ENCODE measurements around the gene NRG2.

- TF ChIP-seq POLR2A (IDR thresholded peaks at IDR 0.05; ENCODE audit: low read depth, low read length) (no peak), CTCF (conservative IDR thresholded peaks at IDR 0.05; ENCODE audit: low read depth, low read length) (no peak), CEBPB (IDR thresholded peaks at IDR 0.05; ENCODE audit: low read depth, low read length) (no peak), RAD21 (IDR thresholded peaks at IDR 0.05; ENCODE audit: low read length) (no peak), RFX5 (IDR thresholded peaks at IDR 0.05; ENCODE audit: low read depth, low read length) (no peak), SMC3 (IDR thresholded peaks at IDR 0.05; ENCODE audit: low read depth, low read length) (no peak), BHLHE40 (IDR thresholded peaks at IDR 0.05; ENCODE audit: low read depth, low read length) (no peak), FOS (IDR thresholded peaks at IDR 0.05; ENCODE audit: low read depth, low read length) (no peak), MAFK (IDR thresholded peaks at IDR 0.05; ENCODE audit: low read depth, low read length) (no peak), CHD1 (IDR thresholded peaks at IDR 0.05; ENCODE audit: low read depth, low read length) (no peak), NFE2L2 (IDR thresholded peaks at IDR 0.05; ENCODE audit: low read depth, low read length) (no peak)
- TF ChIP-seq, protein P1, sequence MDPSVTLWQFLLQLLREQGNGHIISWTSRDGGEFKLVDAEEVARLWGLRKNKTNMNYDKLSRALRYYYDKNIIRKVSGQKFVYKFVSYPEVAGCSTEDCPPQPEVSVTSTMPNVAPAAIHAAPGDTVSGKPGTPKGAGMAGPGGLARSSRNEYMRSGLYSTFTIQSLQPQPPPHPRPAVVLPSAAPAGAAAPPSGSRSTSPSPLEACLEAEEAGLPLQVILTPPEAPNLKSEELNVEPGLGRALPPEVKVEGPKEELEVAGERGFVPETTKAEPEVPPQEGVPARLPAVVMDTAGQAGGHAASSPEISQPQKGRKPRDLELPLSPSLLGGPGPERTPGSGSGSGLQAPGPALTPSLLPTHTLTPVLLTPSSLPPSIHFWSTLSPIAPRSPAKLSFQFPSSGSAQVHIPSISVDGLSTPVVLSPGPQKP (IDR thresholded peaks at IDR 0.05; ENCODE audit: borderline replicate concordance, low read depth, low read length): no peak
- TF ChIP-seq, protein P2, sequence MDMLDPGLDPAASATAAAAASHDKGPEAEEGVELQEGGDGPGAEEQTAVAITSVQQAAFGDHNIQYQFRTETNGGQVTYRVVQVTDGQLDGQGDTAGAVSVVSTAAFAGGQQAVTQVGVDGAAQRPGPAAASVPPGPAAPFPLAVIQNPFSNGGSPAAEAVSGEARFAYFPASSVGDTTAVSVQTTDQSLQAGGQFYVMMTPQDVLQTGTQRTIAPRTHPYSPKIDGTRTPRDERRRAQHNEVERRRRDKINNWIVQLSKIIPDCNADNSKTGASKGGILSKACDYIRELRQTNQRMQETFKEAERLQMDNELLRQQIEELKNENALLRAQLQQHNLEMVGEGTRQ (IDR thresholded peaks at IDR 0.05; ENCODE audit: low read depth, low read length): no peak
These were observed 78.7 kb downstream of the NRG2 start for GRCh38 chr5:139964266-139964993.

Data from IMR-90 (cell line).